Panc1 (cell line): ENCODE results near the gene FBXO24. TPM values are rescaled to one million over a fixed set of nuclear protein-coding genes. Genes with fewer than 3 reads are reported as not detected.
"Not testable (repeated sequence)": the region's sequence is repeated elsewhere in the genome, so short reads cannot be mapped to it uniquely, and the experiment has no call there.

Experiments
- ATAC-seq: fragments of 200-7000 bp; cut with Tn5 transposase; 2 replicates; pipeline ENCODE4 v1.9.1; 2020; ENCODE audit warnings: mild to moderate bottlenecking, moderate library complexity
- BruUV-seq: library from RNA; stranded (reverse); fragments of 400-500 nt; replicated peaks from 2 replicates; lab custom pipeline; 2021; lab: Mats Ljungman, UMichigan
- CTCF ChIA-PET: fragments of 300-600 bp; sonication (Branson Sonifier 250); formaldehyde crosslinking; loops from one replicate; lab custom pipeline; 2022; ENCODE audit warnings: antibody characterized with exemption; lab: Charles Lee
- POLR2A ChIA-PET: fragments of 300-600 bp; sonication (Branson Sonifier 250); formaldehyde crosslinking; loops from one replicate; lab custom pipeline; 2022; ENCODE audit warnings: antibody characterized with exemption; lab: Charles Lee
- DNase-seq: peaks from one replicate; pipeline ENCODE4 v3.0.0-alpha.2; 2010; ENCODE audit warnings: low read depth, low spot score
- H3K27ac ChIP-seq: 2 replicates; pipeline ENCODE4 v1.5.1; 2011; ENCODE audit warnings: mild to moderate bottlenecking, low read length, inconsistent platforms
- H3K27me3 ChIP-seq: fragments of 200-500 bp; sonication (Bioruptor generic); 2 replicates; pipeline ENCODE4 v1.6.0; 2014; ENCODE audit warnings: low read length, inconsistent platforms; ENCODE audit not compliant: control insufficient read depth, insufficient read depth
- H3K36me3 ChIP-seq: fragments of 200-500 bp; sonication (Bioruptor generic); 2 replicates; pipeline ENCODE4 v1.5.1; 2014; ENCODE audit warnings: inconsistent platforms, mild to moderate bottlenecking, low read length, moderate library complexity; ENCODE audit not compliant: control insufficient read depth, insufficient read depth
- H3K4me1 ChIP-seq: 2 replicates; pipeline ENCODE4 v1.5.1; 2011; ENCODE audit warnings: inconsistent platforms, mild to moderate bottlenecking, low read length, moderate library complexity; ENCODE audit not compliant: control insufficient read depth, insufficient read depth
- H3K4me3 ChIP-seq, 2 experiments: 2 replicates each; pipeline ENCODE4 v1.5.1; 2011 to 2012; ENCODE audit warnings: low read depth in 2 of 2, low read length in 2 of 2, mild to moderate bottlenecking in 2 of 2, inconsistent platforms in 1 of 2, moderate library complexity in 1 of 2
- H3K9me3 ChIP-seq: fragments of 200-500 bp; sonication (Bioruptor generic); 2 replicates; pipeline ENCODE4 v1.5.1; 2014; ENCODE audit warnings: low read depth, mild to moderate bottlenecking, inconsistent platforms, low read length, moderate library complexity; ENCODE audit not compliant: control insufficient read depth, insufficient read depth
- POLR2AphosphoS5 ChIP-seq: IDR thresholded peaks from 2 replicates; pipeline ENCODE4 v1.6.1; 2012; ENCODE audit warnings: mild to moderate bottlenecking, low read depth, low read length, moderate library complexity
- SIN3A ChIP-seq: IDR thresholded peaks from 2 replicates; pipeline ENCODE4 v1.6.1; 2012; ENCODE audit warnings: low read depth, mild to moderate bottlenecking, low read length, moderate library complexity, borderline replicate concordance; ENCODE audit not compliant: insufficient read depth
- TCF7L2 ChIP-seq: IDR thresholded peaks from 2 replicates; pipeline ENCODE4 v1.6.1; 2011; ENCODE audit warnings: mild to moderate bottlenecking, low read depth, low read length, inconsistent platforms
- in situ Hi-C: cut with HindIII; loops from 2 replicates; pipeline ENCODE4 v1.10.0; 2016; ENCODE audit warnings: low sequenced_read_pairs, low pct_unique_long_range_greater_than_20kb
- intact Hi-C: fragments of 100-400 bp; cut with micrococcal nuclease; formaldehyde crosslinking; loops from one replicate; pipeline ENCODE4 v1.10.0; 2022; ENCODE audit not compliant: unreplicated experiment
- total RNA-seq: library from RNA; stranded (reverse); gene quantifications from one replicate; pipeline ENCODE4 v1.2.1, GENCODE V29; 2021; ENCODE audit not compliant: unreplicated experiment
- TF ChIP-seq, protein P1 (sequence below): fragments of 450-650 bp; IDR thresholded peaks from 2 replicates; pipeline ENCODE4 v1.5.1; 2017; ENCODE audit warnings: mild to moderate bottlenecking
- TF ChIP-seq, protein P2 (sequence below), 2 experiments: IDR thresholded peaks; 2 replicates each; pipeline ENCODE4 v1.6.1; 2011 to 2012; ENCODE audit warnings: low read depth in 2 of 2, control low read depth in 1 of 2, low read length in 1 of 2, mild to moderate bottlenecking in 1 of 2, moderate library complexity in 1 of 2; ENCODE audit not compliant: insufficient read depth in 1 of 2

FBXO24 gene
- total RNA-seq, 1 experiment from 2014 or later: 0.59 TPM

DNA sequence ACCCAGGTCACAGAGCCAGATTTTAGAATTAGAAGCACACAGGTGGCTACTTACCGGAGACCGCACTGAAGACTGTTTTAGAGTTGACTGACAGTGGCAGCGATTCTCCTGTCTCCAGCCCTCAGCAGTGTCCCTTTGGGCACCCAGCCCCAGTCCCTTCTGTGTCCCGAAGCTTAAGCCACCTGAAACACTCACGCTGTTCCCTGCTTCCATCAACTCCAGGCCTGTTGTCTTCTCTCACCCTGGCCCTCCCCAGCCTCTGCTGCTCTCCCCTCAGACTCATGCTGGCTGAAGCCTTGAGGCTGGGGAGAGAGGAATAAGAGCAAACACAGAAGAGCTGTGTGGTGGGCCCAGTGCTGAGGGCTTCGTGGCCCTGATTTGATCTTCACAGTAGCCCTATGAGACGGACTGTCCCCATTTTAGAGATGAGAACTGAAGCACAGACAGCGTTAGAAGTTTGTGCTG lies 23.0 kb upstream of the FBXO24 start:
- Histone ChIP-seq H3K4me1 (peaks cover 19% of the 10 kb centered on the region), H3K4me3 (no peak overlapping the region), H3K27me3 (no peaks in the 10 kb centered on the region), H3K36me3 (no peaks in the 10 kb centered on the region), H3K9me3 (no peaks in the 10 kb centered on the region), H3K27ac (no peak overlapping the region)
- in situ Hi-C loops: no loop called here
- no peak for DNase-seq
- no peak for ATAC-seq
- BruUV-seq: no TSS peak
- ChIA-PET POLR2A (no interaction called here), CTCF (interaction anchor here (1.3 kb wide), 1 partner anchor 93 kb away, joined by 4 read pairs; no protein-coding TSS in a partner anchor)
- intact Hi-C loops: no loop called here
- TF ChIP-seq, protein P1, sequence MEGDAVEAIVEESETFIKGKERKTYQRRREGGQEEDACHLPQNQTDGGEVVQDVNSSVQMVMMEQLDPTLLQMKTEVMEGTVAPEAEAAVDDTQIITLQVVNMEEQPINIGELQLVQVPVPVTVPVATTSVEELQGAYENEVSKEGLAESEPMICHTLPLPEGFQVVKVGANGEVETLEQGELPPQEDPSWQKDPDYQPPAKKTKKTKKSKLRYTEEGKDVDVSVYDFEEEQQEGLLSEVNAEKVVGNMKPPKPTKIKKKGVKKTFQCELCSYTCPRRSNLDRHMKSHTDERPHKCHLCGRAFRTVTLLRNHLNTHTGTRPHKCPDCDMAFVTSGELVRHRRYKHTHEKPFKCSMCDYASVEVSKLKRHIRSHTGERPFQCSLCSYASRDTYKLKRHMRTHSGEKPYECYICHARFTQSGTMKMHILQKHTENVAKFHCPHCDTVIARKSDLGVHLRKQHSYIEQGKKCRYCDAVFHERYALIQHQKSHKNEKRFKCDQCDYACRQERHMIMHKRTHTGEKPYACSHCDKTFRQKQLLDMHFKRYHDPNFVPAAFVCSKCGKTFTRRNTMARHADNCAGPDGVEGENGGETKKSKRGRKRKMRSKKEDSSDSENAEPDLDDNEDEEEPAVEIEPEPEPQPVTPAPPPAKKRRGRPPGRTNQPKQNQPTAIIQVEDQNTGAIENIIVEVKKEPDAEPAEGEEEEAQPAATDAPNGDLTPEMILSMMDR: no peak
- TF ChIP-seq, protein P2, sequence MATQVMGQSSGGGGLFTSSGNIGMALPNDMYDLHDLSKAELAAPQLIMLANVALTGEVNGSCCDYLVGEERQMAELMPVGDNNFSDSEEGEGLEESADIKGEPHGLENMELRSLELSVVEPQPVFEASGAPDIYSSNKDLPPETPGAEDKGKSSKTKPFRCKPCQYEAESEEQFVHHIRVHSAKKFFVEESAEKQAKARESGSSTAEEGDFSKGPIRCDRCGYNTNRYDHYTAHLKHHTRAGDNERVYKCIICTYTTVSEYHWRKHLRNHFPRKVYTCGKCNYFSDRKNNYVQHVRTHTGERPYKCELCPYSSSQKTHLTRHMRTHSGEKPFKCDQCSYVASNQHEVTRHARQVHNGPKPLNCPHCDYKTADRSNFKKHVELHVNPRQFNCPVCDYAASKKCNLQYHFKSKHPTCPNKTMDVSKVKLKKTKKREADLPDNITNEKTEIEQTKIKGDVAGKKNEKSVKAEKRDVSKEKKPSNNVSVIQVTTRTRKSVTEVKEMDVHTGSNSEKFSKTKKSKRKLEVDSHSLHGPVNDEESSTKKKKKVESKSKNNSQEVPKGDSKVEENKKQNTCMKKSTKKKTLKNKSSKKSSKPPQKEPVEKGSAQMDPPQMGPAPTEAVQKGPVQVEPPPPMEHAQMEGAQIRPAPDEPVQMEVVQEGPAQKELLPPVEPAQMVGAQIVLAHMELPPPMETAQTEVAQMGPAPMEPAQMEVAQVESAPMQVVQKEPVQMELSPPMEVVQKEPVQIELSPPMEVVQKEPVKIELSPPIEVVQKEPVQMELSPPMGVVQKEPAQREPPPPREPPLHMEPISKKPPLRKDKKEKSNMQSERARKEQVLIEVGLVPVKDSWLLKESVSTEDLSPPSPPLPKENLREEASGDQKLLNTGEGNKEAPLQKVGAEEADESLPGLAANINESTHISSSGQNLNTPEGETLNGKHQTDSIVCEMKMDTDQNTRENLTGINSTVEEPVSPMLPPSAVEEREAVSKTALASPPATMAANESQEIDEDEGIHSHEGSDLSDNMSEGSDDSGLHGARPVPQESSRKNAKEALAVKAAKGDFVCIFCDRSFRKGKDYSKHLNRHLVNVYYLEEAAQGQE (IDR thresholded peaks at IDR 0.05; ENCODE audit: insufficient read depth in 1 of 2, low read depth in 2 of 2, low read length in 1 of 2): no peak
- TF ChIP-seq SIN3A (no peak), TCF7L2 (no peak), POLR2AphosphoS5 (no peak)

DNA sequence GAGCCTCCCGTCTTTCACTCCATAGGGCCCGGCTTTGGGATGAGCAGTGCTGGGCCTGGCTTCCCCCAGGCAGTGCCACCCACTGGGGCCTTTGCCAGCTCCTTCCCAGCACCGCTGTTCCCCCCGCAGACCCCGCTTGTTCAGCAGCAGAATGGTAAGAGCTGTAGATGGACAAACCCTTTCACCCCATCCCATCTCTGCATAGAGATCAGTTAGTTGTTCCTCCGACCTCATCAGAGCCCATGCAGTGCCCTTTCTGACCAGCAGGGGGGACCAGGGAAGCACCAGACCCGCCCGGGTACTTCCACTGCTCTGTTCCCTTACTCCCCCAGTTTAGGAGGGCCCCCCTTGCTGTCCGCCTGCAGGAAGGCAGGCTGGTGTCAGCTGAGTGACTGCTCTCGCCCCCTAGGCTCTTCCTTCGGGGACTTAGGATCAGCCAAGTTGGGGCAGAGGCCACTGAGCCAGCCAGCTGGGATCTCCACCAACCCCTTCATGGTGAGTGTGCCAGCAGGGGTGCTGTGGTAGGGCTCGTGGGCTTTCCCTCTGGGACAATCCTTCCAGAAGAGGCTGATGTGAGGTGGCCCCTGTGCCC lies 22.2 kb upstream of the FBXO24 start:
- no peaks in the 10 kb centered on the region for H3K27me3 ChIP-seq
- intact Hi-C loops (no loop called here), in situ Hi-C loops (no loop called here)
- H3K4me1 ChIP-seq: peaks cover 23% of the 10 kb centered on the region
- ATAC-seq (peak; percentile 71), DNase-seq (peak; percentile 53)
- H3K36me3 ChIP-seq: no peaks in the 10 kb centered on the region
- H3K4me3 ChIP-seq: no peak overlapping the region
- H3K9me3 ChIP-seq: no peaks in the 10 kb centered on the region
- TF ChIP-seq, protein P1: peak; percentile 97
- TF ChIP-seq, protein P2 (IDR thresholded peaks at IDR 0.05; ENCODE audit: insufficient read depth in 1 of 2, low read depth in 2 of 2, low read length in 1 of 2): no peak
- TF ChIP-seq TCF7L2 (no peak), SIN3A (no peak), POLR2AphosphoS5 (no peak)
- no TSS peak for BruUV-seq
- 0 out of 2 replicates have a peak overlapping the region, but pooled peaks have one; percentile 17 for H3K27ac ChIP-seq
- POLR2A ChIA-PET: interaction anchor here (0.7 kb wide), 2 partner anchors 13 to 133 kb away, joined by 4 to 6 read pairs; no protein-coding TSS in a partner anchor
- CTCF ChIA-PET: interaction anchor here (0.7 to 1.4 kb wide), 9 partner anchors 18 to 239 kb away, joined by 3 to 6 read pairs (median 4); no protein-coding TSS in a partner anchor

DNA sequence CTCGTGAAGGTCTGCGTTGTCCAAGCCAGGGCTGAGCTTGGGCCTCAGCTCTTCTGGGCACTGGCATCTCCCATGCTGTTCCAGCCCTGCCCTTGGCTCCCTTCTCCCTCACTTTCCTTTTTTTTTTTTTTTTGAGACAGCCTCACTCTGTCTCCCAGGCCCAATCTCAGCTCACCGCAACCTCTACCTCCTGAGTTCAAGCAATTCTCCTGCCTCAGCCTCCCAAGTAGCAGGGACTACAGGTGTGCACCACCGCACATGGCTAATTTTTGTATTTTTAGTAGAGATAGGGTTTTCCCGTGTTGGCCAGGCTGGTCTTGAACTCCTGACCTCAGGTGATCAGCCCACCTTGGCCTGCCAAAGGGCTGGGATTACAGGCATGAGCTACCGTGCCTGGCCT lies 21.7 kb upstream of the FBXO24 start:
- not testable (repeated sequence) for H3K9me3 ChIP-seq
- CTCF ChIA-PET: interaction anchor here (0.6 to 1.4 kb wide), 10 partner anchors 17 to 238 kb away, joined by 3 to 6 read pairs (median 4); no protein-coding TSS in a partner anchor

More for the DNA sequence above, 21.7 kb upstream of the FBXO24 start:
- BruUV-seq, ATAC-seq, intact Hi-C loops, H3K4me3 ChIP-seq, in situ Hi-C loops, H3K36me3 ChIP-seq, H3K27me3 ChIP-seq, DNase-seq: not testable (repeated sequence)
- Histone ChIP-seq H3K27ac (0 out of 2 replicates have a peak overlapping the region, but pooled peaks have one; percentile 17), H3K4me1 (peaks cover 23% of the 10 kb centered on the region)
- POLR2A ChIA-PET: interaction anchor here (0.7 kb wide), 2 partner anchors 14 to 133 kb away, joined by 4 to 6 read pairs; no protein-coding TSS in a partner anchor
